NCI-H1092 treated with DMSO at 0.1 percent for 48 hours (cell line): Measurements from ENCODE around the gene FNBP1.

Experiments used
- DNase-seq: peaks from one replicate; lab custom pipeline; 2025; lab: John Stamatoyannopoulos, UW

FNBP1 gene

DNA sequence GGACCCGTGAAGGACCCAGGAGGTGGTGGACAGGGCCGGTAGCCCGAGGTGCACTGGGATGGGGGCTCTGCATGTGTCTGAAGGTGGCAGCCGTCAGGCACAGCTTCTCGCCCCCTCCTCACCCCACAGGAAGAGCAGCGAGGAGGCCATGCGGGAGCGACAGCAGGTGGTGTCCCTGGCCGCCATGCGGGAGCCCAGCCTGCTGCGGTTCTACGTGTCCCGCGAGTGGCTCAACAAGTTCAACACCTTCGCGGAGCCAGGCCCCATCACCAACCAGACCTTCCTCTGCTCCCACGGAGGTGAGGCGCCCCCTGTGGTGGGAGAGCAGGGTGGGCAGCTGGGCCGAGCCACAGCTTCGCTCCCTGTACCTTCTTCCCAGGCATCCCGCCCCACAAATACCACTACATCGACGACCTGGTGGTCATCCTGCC, 167.8 kb downstream of the FNBP1 start:
- no peak for DNase-seq

DNA sequence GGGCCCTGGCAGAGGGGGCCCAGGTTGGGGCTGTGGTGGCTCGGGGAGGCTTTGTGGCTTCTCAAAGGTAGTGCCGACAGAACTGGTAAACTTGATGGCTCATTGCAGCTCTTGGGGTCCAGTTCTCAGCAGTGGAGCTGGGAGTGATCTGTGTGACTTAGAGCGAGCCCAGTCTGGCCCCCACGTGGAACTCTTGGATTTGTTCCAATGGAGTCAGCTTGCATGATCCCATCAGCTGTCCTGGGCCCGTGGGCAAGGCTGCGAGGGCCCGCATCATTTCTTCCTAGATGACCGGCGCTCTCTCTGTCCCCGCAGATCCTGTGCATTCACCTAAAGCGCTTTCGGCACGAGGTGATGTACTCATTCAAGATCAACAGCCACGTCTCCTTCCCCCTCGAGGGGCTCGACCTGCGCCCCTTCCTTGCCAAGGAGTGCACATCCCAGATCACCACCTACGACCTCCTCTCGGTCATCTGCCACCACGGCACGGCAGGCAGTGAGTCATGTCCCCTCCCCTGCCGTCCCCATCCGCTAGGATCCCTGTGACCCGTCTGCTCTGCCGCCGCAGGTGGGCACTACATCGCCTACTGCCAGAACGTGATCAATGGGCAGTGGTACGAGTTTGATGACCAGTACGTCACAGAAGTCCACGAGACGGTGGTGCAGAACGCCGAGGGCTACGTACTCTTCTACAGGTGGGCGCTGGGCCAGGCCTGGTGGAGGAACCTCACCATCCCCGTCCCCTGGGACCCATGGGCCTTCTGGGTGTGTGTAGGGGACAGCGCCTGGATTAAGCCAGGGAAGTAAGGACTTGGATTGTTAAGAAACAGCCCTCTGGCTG, 168.5 kb downstream of the FNBP1 start:
- no peak for DNase-seq

DNA sequence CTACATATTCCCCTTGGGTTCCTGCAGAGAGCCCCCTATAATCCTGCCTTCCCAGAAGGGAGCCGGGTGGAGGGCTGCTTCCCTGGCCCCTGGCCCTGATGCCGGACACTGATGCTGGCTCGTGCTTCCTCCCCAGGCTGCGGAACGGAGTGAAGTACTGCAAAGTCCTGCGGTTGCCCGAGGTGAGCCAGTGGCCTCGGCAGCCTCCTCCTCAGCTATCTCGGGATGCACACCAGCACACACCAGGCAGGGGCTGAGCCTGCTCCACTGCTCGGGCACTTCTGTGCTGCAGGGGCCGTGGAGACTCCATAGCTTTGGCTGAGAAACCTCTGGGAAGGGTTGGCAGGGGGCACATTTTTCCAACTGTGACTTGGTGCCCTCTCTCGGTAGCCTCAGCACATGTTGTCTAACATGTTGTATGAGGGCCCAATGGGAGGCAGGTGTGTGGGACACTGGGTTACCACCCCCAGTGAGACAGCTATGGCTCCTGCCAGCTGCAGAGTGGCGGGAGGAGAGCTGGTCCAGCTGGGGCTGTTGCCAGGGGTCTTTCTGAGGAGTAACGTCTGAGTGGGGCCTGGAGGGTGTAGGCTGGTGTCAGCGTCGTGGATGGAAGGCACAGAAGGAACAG, 169.3 kb downstream of the FNBP1 start:
- DNase-seq, result no peak

DNA sequence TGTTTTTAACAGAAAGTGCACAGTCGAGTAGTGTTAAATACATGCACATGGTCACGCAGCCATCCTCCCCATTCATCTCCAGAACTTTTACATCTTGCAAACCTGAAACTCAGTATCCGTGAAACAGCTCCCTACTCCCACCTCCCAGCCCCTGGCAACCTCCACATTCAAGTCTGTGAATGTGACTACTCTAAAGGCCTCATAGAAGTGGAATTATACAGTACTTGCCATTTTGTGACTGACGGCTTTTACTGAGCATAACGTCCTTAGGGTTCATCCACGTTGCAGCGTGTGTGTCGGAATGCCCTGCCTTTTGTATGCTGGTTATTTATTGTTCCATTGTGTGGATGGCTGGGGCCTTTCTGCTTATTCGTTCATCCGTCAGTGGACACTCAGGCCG, 171.9 kb downstream of the FNBP1 start:
- no peak for DNase-seq

DNA sequence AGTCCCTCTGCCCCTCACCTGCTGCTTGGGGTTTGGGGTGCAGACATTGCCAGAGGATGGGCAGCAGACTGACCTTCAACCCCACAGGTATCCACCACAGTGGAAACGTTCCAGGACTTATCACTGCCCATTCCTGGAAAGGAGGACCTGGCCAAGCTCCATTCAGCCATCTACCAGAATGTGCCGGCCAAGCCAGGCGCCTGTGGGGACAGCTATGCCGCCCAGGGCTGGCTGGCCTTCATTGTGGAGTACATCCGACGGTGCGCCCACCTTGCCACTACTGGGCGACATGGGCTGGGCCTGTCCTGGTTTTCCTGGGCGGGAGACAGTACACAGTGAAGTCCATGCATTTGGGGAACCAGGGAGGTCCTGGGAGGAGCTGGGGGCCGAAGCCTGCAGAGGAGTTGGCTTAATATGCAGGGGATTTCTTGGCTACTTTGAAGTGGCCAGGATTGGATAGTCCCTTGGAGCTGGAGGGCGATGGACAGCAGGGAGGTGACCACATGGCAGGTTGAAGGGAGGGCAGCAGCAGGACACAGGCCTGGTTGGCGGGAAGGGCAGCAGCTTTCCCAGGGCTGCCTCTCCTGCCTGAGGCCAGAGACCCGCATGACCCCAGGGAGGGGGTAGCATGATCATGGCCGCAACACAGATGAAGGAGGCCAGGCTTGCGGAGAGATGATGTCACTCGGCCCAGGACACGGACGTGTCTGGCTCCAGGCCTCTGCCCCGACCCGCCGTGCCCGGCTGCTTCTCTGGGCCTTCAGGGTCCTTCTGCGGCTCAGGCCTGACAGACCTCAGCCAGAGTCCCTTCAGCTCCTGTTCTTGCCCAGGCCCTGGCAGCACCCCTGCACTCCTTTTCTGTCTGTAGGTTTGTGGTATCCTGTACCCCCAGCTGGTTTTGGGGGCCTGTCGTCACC, 173.1 kb downstream of the FNBP1 start:
- no peak for DNase-seq

DNA sequence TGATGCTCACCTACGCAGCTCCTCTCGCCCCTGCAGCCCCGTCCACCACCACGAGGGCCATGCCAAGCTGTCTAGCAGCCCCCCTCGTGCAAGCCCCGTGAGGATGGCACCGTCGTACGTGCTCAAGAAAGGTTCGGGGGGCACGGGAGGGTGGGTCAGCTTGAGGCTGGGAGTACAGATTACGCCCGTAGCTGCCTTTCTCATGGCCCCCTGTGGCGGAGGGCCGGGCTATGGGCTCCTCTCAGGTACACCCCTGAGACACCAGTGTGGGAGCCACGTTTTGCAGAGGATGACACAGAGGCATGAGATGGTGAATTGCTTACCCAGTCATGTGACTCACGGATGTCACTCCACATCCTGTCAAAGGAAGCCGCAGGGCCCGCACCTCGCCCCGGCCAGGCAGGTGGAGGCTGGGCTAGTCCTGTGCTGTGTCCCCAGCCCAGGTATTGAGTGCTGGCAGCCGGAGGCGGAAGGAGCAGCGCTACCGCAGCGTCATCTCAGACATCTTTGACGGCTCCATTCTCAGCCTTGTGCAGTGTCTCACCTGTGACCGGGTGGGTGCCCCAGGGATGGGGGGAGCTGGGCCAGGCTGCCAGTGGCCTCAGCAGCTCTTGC, 174.0 kb downstream of the FNBP1 start:
- DNase-seq, result no peak

DNA sequence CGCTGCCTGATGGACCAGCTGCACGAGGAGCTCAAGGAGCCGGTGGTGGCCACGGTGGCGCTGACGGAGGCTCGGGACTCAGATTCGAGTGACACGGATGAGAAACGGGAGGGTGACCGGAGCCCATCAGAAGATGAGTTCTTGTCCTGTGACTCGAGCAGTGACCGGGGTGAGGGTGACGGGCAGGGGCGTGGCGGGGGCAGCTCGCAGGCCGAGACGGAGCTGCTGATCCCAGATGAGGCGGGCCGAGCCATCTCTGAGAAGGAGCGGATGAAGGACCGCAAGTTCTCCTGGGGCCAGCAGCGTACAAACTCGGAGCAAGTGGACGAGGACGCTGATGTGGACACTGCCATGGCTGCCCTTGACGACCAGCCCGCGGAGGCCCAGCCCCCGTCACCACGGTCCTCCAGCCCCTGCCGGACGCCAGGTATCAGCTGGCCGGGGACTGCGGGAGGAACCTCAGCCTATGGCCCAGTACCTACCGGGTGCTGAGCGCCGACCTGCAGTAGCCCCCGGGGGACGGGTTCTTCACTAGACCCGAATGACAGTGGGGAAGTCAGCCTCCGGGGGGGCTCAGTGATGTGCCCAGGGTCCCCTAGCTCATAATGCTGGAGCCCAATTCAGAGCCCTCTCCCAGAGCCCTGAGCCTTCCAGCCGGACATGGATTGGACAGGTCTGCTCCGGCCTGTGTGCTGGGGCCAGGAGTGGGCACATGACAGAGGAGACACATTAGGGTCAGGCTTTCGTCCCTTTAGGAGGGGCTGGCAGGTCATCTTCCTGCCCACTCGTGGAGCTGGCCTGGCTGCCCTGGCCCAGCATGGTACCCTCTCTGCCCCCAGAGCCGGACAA, 174.7 kb downstream of the FNBP1 start:
- no peak for DNase-seq

DNA sequence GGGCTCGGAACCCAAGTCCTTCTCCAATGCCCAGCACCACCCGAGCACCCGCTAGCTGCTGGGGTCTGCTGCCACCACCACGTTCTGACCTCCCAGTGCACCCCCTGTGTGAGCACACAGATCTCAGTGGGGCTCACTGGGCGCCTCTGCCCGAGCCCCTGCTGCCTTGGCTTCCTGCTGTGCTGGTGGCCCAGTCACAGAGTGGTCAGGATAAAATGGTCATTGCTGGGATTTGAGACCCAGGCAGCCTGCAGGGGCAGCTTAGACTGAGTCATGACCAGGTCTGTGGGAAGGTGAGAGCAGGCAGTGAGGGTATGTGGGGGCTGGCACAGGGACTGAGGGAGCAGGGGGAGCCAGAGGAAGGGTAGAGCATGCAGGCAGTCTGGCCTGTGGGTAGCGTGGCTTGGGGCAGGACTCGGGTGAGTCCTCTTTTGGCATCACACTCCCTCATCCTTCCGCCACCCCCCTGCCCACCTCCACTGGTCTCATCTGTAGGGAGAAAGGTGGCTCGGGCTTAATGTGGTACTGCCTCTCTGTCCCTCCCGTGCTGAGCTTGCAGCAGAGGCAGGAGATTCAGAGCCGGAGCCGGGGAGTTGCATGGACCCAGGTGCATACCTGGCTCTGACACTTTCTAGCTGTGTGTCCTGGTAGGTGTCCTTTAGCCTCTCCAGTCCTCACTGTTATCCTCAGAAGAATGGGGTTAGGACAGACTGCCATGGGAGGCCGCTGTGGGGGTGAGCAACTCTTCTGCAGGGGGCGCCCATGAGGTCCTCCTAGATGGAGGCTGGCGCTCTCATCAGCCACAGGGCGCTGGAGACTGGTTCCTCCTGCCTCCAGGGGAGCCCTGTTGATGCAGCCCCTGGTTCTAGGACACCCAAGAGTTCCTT, 175.6 kb downstream of the FNBP1 start:
- no peak for DNase-seq

DNA sequence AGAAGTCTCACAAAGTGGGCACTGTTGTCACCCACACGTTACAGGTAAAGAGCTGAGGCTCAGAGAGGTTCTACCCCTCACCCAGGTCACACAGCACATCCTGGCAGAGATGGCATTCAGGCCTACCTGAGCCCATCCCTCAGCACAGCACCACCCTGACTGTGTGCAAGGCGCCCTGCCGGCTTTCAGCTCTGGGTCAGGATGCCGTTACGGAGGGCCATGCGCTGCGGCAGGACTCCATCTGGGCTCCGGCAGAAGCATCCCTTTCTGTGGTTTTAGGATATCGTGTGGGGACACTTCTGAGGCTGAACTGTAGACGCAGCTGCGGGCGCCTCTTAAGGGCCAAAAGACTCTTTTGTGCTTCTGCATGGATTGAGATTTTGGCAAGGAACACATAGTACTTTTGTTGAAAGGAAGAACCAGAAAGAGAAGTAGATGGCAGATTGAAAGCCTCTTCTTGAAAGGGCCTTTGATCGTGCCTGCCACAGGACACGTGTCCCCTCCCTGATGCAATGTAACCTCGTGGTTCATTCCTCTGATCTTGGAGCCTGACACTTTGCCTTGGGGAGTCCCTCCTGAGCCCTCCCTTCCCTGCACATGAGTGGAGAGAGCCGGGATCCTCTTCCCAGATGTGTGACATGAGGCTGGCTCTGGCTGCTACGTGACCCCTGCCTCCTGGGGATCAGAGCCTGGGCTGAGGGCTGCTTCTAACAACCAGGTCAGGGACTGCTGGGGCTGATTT, 176.4 kb downstream of the FNBP1 start:
- DNase-seq, result no peak

DNA sequence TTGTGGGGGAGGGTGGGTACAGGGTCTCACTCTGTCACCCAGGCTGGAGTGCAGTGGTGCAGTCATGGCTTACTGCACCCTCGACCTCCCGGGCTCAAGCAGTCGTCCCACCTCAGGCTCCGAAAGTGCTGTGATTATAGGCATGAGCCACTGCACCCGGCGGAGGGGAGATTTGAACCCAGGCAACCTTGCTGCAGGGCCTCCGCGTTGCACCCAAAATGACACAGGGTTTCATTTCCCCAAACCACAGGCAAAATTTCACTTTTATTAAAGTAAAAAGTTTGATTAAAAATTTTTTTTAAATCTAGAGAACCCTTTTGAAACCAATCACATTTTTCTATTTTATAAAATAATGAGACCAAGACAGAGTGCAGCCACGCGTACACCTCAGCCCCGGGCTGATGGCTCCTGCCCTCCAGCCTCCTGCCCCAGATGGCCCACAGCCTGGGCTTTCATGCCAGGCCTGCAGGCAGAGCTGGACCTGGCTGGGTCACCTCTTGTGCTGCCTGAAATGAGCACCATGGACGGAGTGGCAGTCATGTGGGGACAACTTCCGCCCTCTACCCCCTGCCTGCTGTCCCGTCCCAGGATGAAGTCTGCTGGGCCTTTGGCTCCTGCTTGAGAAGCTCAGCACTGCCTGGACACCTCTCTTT, 177.2 kb downstream of the FNBP1 start:
- DNase-seq, result no peak

DNA sequence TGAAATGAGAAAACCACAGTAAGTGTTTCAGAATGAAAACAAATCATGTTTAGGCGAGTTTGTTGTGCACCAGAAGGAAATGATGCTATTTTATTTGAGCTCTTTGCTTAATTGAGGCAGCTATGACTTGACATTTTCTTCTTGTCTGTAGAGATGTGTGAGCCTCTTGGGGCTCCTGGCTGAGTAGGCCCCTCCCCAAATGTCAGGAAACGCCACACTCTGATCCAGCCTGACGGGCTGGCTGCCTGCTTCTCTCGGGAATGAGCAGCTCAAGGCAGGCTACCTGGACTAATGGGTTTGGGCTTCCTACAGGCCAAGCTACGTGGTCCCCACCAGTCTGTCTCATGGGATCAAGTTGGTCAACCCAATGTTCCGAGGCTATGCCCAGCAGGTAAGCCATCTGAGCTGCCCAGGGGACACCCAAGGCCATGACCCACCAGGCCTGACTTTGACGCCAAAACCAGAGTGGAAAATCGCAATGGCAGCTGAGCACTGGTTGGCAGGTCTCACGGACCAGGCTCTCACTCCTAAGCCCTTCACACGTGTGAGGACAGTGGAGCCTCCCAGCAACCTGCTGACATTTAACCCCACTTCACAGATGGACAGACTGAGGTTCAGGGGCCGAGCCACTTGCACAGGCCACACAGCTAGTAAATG, 177.9 kb downstream of the FNBP1 start:
- DNase-seq, result no peak

DNA sequence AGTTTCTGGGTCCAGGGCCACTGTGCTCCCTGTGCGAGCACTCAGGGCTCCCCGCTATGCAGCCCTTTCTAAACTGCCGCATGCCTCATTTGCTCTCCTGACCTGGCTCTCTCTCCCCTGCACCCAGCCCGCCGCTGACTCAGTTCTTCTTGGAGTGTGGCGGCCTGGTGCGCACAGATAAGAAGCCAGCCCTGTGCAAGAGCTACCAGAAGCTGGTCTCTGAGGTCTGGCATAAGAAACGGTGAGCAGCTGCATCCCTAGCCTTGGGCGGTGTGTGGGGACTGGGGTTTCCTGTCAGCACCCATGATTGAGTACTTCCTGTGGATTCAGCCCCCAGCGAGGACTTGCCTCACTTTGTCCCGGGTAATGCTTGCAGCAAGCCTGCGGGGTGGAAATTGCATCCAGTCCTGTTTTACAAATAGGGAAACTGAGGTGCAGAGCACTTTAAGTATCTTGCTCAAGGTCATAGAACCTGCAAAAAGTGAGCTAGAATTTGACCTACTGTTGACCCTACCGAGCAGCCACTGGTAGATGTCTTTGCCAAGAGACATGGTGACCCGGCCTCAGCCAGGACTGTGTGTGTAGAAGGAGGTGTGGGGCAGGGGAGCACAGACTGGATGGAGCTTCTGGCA, 179.8 kb downstream of the FNBP1 start:
- no peak for DNase-seq

DNA sequence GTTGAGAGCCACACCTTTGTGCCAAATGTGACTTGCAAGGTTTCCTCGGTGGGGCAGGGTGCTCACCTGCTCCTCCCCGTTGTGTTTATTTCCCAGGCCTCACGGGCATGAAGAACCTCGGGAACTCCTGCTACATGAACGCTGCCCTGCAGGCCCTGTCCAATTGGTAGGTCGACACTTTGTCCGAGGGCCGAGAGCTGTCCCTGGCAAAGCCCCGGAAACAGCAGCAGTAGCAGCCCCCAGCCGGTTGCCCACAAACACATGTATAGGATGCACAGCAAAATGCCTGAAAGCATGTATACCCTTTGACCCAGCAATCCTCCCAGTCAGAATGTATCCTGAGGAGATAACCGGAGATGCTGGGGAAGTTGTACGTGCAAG, 181.6 kb downstream of the FNBP1 start:
- DNase-seq, result no peak

DNA sequence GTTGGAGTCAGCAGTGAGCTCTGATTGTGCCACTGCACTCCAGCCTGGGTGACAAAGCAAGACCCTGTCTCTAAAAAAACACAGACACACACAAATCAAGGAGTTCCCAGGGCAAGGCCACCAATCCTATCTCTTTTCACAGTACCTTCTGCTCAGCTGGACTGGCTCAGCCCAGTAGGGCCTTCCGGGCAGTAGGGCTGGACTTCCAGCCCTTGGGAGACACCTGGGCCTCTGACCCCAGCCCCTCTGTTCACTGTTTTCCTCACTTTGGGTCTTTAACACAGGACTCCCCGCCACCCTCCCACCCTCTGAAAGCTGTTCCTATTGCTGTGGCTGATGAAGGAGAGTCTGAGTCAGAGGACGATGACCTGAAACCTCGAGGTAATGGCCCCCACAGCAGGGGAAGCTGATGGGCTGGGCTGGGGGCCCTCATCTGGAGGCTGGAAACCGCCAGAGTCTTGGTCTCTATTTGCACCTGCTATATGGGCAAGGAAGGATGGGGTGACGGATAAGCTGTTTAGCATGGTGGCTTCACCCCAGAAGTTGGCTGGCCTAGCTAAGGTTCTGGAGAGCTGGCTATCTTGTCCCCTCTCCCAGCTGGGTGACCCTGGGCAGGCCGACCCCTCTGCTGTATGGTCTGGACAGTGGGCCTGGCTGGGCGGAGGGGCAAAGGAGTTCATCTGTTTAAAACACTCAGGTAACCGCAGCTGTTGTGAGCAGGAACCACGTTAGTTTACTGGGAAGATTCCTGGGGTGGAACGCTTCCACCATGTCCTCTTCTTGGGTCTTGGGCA, 182.1 kb downstream of the FNBP1 start:
- DNase-seq, result no peak

DNA sequence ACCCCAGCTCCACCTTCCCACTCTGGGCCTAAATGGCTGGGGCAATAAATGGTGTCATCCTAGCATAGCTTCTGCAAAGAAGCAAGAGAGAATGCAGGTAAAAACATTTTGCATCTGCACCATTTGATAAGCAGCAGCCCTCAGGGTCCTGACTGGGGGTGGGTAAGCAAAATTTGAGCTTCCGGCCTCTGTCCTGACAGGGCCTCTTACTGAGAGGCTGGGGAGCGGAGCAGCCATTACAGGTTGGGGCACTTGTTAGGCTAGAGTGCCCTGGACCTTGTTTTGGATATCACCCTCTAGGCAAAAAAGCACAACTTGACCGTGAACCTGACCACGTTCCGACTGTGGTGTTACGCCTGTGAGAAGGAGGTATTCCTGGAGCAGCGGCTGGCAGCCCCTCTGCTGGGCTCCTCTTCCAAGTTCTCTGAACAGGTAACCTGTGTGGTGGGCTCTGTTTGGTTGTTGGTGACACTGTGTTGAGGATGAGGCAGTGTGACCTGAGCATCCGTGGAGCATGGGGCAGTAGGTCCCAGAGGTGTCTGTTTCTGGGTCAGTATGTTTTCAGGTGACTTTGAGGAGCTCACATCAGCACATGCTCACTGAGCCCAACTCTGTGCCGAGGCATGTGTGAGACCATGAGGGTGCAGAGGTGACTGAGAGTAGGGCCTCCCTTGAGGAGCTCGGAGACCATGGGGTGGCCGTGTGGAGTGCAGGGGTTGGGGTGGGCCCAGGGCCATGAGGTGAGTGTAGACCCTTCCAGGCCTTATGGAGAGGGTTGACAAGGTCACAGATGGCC, 184.6 kb downstream of the FNBP1 start:
- DNase-seq, result no peak

DNA sequence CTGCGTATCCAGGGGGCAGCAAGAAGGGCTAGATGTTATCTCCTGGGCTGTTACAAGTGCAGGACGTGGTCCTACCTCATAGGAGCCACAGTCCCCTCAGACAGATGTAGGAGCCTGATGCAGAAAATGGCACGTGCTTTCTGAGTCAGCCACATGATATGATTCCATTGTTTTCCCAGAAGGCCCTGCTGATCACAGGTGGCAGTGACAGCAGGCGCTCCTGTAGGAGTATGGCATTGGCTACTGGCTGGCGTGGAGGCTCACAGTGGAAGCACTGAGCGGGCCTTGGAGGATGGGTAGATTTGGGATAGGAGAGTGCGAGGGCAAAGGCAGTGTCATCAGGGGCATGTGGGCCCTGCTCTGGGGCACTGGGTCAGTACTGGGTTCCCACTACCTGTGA, 185.8 kb downstream of the FNBP1 start:
- no peak for DNase-seq
